ENCODE data around the gene WDFY1. TPM values are rescaled to one million over a fixed set of nuclear protein-coding genes. Genes with fewer than 3 reads are reported as not detected.

The WDFY1 gene
- total RNA-seq, 1 donor from 2014 or later: 53.1 TPM

- H3K4me3 Mint-ChIP-seq (ENCODE audit: unreplicated experiment): no peak overlapping the region
- H3K4me1 Mint-ChIP-seq (ENCODE audit: unreplicated experiment): peaks cover 4% of the 10 kb centered on the region
Observed at GRCh38 chr2:223971731-223972130, 26.6 kb upstream of the WDFY1 start.

GRCh38 chr2:223970343-223971128, 25.4 kb upstream of the WDFY1 start:
- no peak overlapping the region for H3K4me3 Mint-ChIP-seq (ENCODE audit: unreplicated experiment)
- H3K27me3 Mint-ChIP-seq (ENCODE audit: unreplicated experiment): no peaks in the 10 kb centered on the region
- DNase-seq (ENCODE audit: low spot score): peak; percentile 62
- TF ChIP-seq CTCF (IDR thresholded peaks at IDR 0.05; ENCODE audit: unreplicated experiment): peak; percentile 96
- no peaks in the 10 kb centered on the region for H3K36me3 Mint-ChIP-seq (ENCODE audit: low read depth, unreplicated experiment)
- H3K4me1 Mint-ChIP-seq (ENCODE audit: unreplicated experiment): peaks cover 4% of the 10 kb centered on the region
- H3K9me3 Mint-ChIP-seq (ENCODE audit: unreplicated experiment): no peaks in the 10 kb centered on the region
- no peak overlapping the region for H3K27ac Mint-ChIP-seq (ENCODE audit: unreplicated experiment)

More at GRCh38 chr2:223971731-223972130, 26.6 kb upstream of the WDFY1 start:
- no peaks in the 10 kb centered on the region for H3K36me3 Mint-ChIP-seq (ENCODE audit: low read depth, unreplicated experiment)
- no peak for DNase-seq (ENCODE audit: low spot score)
- H3K27ac Mint-ChIP-seq (ENCODE audit: unreplicated experiment): no peak overlapping the region
- H3K9me3 Mint-ChIP-seq (ENCODE audit: unreplicated experiment): no peaks in the 10 kb centered on the region
- no peaks in the 10 kb centered on the region for H3K27me3 Mint-ChIP-seq (ENCODE audit: unreplicated experiment)
- TF ChIP-seq CTCF (IDR thresholded peaks at IDR 0.05; ENCODE audit: unreplicated experiment): no peak

- Mint-ChIP-seq H3K27me3 (ENCODE audit: unreplicated experiment) (no peaks in the 10 kb centered on the region), H3K9me3 (ENCODE audit: unreplicated experiment) (no peaks in the 10 kb centered on the region), H3K27ac (ENCODE audit: unreplicated experiment) (no peak overlapping the region), H3K4me1 (ENCODE audit: unreplicated experiment) (peaks cover 4% of the 10 kb centered on the region), H3K36me3 (ENCODE audit: low read depth, unreplicated experiment) (no peaks in the 10 kb centered on the region), H3K4me3 (ENCODE audit: unreplicated experiment) (no peak overlapping the region)
- DNase-seq (ENCODE audit: low spot score): no peak
- TF ChIP-seq CTCF (IDR thresholded peaks at IDR 0.05; ENCODE audit: unreplicated experiment): no peak
Observed at GRCh38 chr2:223969856-223970255, 24.7 kb upstream of the WDFY1 start.

GRCh38 chr2:223969315-223969714, 24.2 kb upstream of the WDFY1 start:
- no peaks in the 10 kb centered on the region for H3K36me3 Mint-ChIP-seq (ENCODE audit: low read depth, unreplicated experiment)
- H3K4me3 Mint-ChIP-seq (ENCODE audit: unreplicated experiment): no peak overlapping the region
- H3K27me3 Mint-ChIP-seq (ENCODE audit: unreplicated experiment): no peaks in the 10 kb centered on the region
- H3K9me3 Mint-ChIP-seq (ENCODE audit: unreplicated experiment): no peaks in the 10 kb centered on the region
- TF ChIP-seq CTCF (IDR thresholded peaks at IDR 0.05; ENCODE audit: unreplicated experiment): no peak
- no peak overlapping the region for H3K27ac Mint-ChIP-seq (ENCODE audit: unreplicated experiment)
- no peaks in the 10 kb centered on the region for H3K4me1 Mint-ChIP-seq (ENCODE audit: unreplicated experiment)
- no peak for DNase-seq (ENCODE audit: low spot score)

- Mint-ChIP-seq H3K9me3 (ENCODE audit: unreplicated experiment) (no peaks in the 10 kb centered on the region), H3K36me3 (ENCODE audit: low read depth, unreplicated experiment) (no peaks in the 10 kb centered on the region)
Observed at GRCh38 chr2:223967981-223968380, 22.8 kb upstream of the WDFY1 start.

More at GRCh38 chr2:223967981-223968380, 22.8 kb upstream of the WDFY1 start:
- H3K27me3 Mint-ChIP-seq (ENCODE audit: unreplicated experiment): no peaks in the 10 kb centered on the region
- H3K4me3 Mint-ChIP-seq (ENCODE audit: unreplicated experiment): no peak overlapping the region
- TF ChIP-seq CTCF (IDR thresholded peaks at IDR 0.05; ENCODE audit: unreplicated experiment): no peak
- no peak for DNase-seq (ENCODE audit: low spot score)
- no peak overlapping the region for H3K27ac Mint-ChIP-seq (ENCODE audit: unreplicated experiment)
- no peaks in the 10 kb centered on the region for H3K4me1 Mint-ChIP-seq (ENCODE audit: unreplicated experiment)
